Liver (tissue), 9 donors: Measurements from ENCODE around the gene UBE2U. TPM values are rescaled to one million over a fixed set of nuclear protein-coding genes. Genes with fewer than 3 reads are reported as not detected.

ENCODE experiments used
- DNase-seq: peaks from one replicate; pipeline ENCODE4 v3.0.0-alpha.2; 2017; ENCODE audit warnings: low spot score
- H3K27ac ChIP-seq, 2 donors: one replicate each; pipeline ENCODE4 v1.7.0; 2013; ENCODE audit warnings: inconsistent platforms in 2 of 2, low read length in 2 of 2, control low read depth in 1 of 2, low read depth in 1 of 2, mild to moderate bottlenecking in 1 of 2
- H3K27me3 ChIP-seq, 4 donors: one replicate each; pipeline versions ENCODE4 v1.6.1 to v1.7.0; 2013; ENCODE audit warnings: low read length in 3 of 4, inconsistent platforms in 1 of 4, mild to moderate bottlenecking in 1 of 4, moderate library complexity in 1 of 4; ENCODE audit not compliant: control insufficient read depth in 4 of 4, insufficient read depth in 4 of 4
- H3K36me3 ChIP-seq, 4 donors: one replicate each; pipeline versions ENCODE4 v1.6.1 to v1.7.0; 2013; ENCODE audit warnings: low read length in 3 of 4, mild to moderate bottlenecking in 3 of 4, low read depth in 1 of 4, moderate library complexity in 1 of 4; ENCODE audit not compliant: control insufficient read depth in 4 of 4, insufficient read depth in 3 of 4
- H3K4me1 ChIP-seq, 4 donors: one replicate each; pipeline versions ENCODE4 v1.6.1 to v1.7.0; 2013; ENCODE audit warnings: low read length in 3 of 4, mild to moderate bottlenecking in 3 of 4, moderate library complexity in 1 of 4; ENCODE audit not compliant: control insufficient read depth in 4 of 4, insufficient read depth in 4 of 4
- H3K4me3 ChIP-seq, 3 donors: one replicate each; pipeline versions ENCODE4 v1.6.1 to v1.7.0; 2013; ENCODE audit warnings: low read length in 3 of 3, control low read depth in 1 of 3, low read depth in 1 of 3, mild to moderate bottlenecking in 1 of 3
- H3K9ac ChIP-seq, 2 donors: one replicate each; pipeline ENCODE4 v1.7.0; 2013; ENCODE audit warnings: low read length in 2 of 2, mild to moderate bottlenecking in 2 of 2, moderate library complexity in 2 of 2, control low read depth in 1 of 2, low read depth in 1 of 2
- H3K9me3 ChIP-seq, 4 donors: one replicate each; pipeline versions ENCODE4 v1.6.1 to v1.7.0; 2013; ENCODE audit warnings: low read length in 3 of 4; ENCODE audit not compliant: control insufficient read depth in 4 of 4
- EGR1 ChIP-seq, 2 donors: IDR thresholded peaks; 2 replicates each; pipeline ENCODE4 v1.6.1; 2016 to 2018; ENCODE audit warnings: antibody characterized with exemption in 2 of 2, low read depth in 2 of 2
- FOXA2 ChIP-seq: IDR thresholded peaks from 2 replicates; pipeline ENCODE4 v1.6.1; 2016; ENCODE audit warnings: antibody characterized with exemption
- HNF4A ChIP-seq, 2 donors: conservative IDR thresholded peaks; 2 replicates each; pipeline ENCODE4 v1.6.1; 2016; ENCODE audit warnings: antibody characterized with exemption in 2 of 2, mild to moderate bottlenecking in 2 of 2
- HNF4G ChIP-seq: IDR thresholded peaks from 2 replicates; pipeline ENCODE4 v1.6.1; 2016; ENCODE audit warnings: antibody characterized with exemption
- JUND ChIP-seq, 2 donors: IDR thresholded peaks; 2 replicates each; pipeline ENCODE4 v1.6.1; 2016; ENCODE audit warnings: antibody characterized with exemption in 2 of 2
- NR2F2 ChIP-seq: IDR thresholded peaks from 2 replicates; pipeline ENCODE4 v1.6.1; 2016; ENCODE audit warnings: antibody characterized with exemption
- RAD21 ChIP-seq, 2 donors: IDR thresholded peaks; 2 replicates each; pipeline ENCODE4 v1.6.1; 2016; ENCODE audit warnings: antibody characterized with exemption in 2 of 2, mild to moderate bottlenecking in 2 of 2
- REST ChIP-seq: IDR thresholded peaks from 2 replicates; pipeline ENCODE4 v1.6.1; 2016; ENCODE audit warnings: antibody characterized with exemption, mild to moderate bottlenecking
- SP1 ChIP-seq: IDR thresholded peaks from 2 replicates; pipeline ENCODE4 v1.6.1; 2018; ENCODE audit warnings: antibody characterized with exemption, mild to moderate bottlenecking
- TAF1 ChIP-seq: conservative IDR thresholded peaks from 2 replicates; pipeline ENCODE4 v1.6.1; 2016; ENCODE audit warnings: antibody characterized with exemption, mild to moderate bottlenecking
- YY1 ChIP-seq: IDR thresholded peaks from 2 replicates; pipeline ENCODE4 v1.6.1; 2016; ENCODE audit warnings: antibody characterized with exemption, mild to moderate bottlenecking
- WGBS: extraction: QIAGEN DNeasy Blood & Tissue Kit; methylation state at CpG from one replicate; pipeline ENCODE4 v1.1.7; 2013; 5-methylcytosine and 5-hydroxymethylcytosine counted together
- polyA plus RNA-seq, 2 donors: library from polyadenylated mRNA; stranded (reverse) in 1 of 2; unstranded in 1 of 2; fragments of 200-250 nt in 1 of 2; fragments of >200 nt in 1 of 2; fragmentation: Nextera tagmentation in 1 of 2; extraction: Ambion mirVana in 1 of 2; gene quantifications; one replicate each; pipeline versions ENCODE4 v1.2.1 to v1.2.3, GENCODE V29; 2013 to 2015
- total RNA-seq, 2 donors: library from RNA; depleted of rRNA; stranded (reverse); fragments of >200 nt; gene quantifications; one replicate each; pipeline ENCODE4 v1.2.3, GENCODE V29; 2014
- TF ChIP-seq, protein P1 (sequence below): IDR thresholded peaks from 2 replicates; pipeline ENCODE4 v1.6.1; 2016; ENCODE audit warnings: antibody characterized with exemption
- TF ChIP-seq, protein P2 (sequence below): IDR thresholded peaks from 2 replicates; pipeline ENCODE4 v1.6.1; 2016; ENCODE audit warnings: antibody characterized with exemption
- TF ChIP-seq, protein P3 (sequence below): fragments of 150-350 bp; IDR thresholded peaks from 2 replicates; pipeline ENCODE4 v1.5.1; 2017; ENCODE audit warnings: improper control_type of control experiment, low read depth, low read length; ENCODE audit not compliant: missing input control
- donor health status: healthy.
- donor health status: healthy.
- donor health status: healthy.
- donor health status: healthy.
- donor health status: healthy.

UBE2U gene
- total and polyA plus RNA-seq, 4 donors, result not detected

DNA sequence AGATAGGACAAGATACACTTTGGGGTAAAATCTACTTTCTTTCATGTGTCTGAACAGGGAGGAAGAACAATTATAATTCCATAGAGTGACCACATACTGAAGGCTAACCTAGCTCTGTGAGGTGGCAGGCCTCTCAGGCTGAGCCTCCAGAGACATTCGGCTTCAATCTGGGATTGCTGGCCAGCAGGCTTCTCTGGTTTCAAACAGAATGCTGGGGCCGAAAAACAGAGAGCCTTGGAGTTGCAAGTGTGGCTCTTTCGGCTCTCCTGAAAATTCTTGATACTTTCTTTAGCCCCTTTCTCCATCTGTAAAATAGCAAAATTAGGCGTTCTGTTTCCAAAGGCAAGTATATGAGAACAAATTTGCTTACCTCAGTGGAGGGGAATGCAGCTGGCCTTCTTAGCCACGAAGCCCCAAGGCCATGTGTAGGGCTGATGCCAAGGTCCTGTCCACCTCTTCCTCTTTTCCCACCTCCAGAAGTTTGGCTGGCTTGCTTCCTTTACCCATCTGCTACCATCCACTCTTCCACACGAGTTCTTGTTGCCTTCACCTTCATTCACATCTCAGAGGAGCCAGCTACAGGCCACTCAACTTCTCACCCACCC lies 30.0 kb upstream of the UBE2U start:
- WGBS, result 85% methylated on average over 6 of the region's 6 CpGs
- no peaks in the 10 kb centered on the region for H3K36me3 ChIP-seq
- H3K4me1 ChIP-seq, result no peaks in the 10 kb centered on the region
- no peaks in the 10 kb centered on the region for H3K27me3 ChIP-seq
- H3K9ac ChIP-seq, result no peak overlapping the region
- H3K9me3 ChIP-seq, result no peaks in the 10 kb centered on the region
- H3K4me3 ChIP-seq, result no peak overlapping the region
- DNase-seq, result no peak
- no peak overlapping the region for H3K27ac ChIP-seq
- TF ChIP-seq FOXA2 (no peak), REST (no peak)

DNA sequence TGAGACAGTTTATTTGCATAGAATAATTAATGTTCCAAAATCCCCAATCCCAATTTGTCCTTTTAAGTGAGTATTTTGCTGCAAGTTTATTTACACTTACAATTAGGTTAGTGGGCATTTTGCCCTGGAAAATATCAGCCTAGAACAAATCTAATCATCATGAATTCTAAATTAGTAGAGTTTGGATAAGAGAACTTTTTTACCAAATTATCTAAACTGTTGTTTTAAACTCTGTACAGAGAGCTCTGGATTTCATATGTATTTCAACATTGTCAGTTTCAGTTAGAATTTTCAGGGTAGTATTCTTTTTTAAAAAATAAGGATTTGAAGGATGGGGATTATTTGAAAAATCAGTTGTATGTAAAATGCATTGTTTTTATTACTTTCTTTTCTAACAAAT lies 27.8 kb upstream of the UBE2U start:
- Histone ChIP-seq H3K27me3 (no peaks in the 10 kb centered on the region), H3K9me3 (no peaks in the 10 kb centered on the region), H3K9ac (no peak overlapping the region), H3K4me3 (no peak overlapping the region), H3K27ac (no peak overlapping the region), H3K4me1 (no peaks in the 10 kb centered on the region), H3K36me3 (no peaks in the 10 kb centered on the region)
- DNase-seq, result no peak
- TF ChIP-seq, protein P1, sequence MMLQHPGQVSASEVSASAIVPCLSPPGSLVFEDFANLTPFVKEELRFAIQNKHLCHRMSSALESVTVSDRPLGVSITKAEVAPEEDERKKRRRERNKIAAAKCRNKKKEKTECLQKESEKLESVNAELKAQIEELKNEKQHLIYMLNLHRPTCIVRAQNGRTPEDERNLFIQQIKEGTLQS, result no peak
- TF ChIP-seq FOXA2 (no peak), JUND (IDR thresholded peaks at IDR 0.05) (no peak), HNF4A (conservative IDR thresholded peaks at IDR 0.05) (no peak), NR2F2 (no peak), HNF4G (no peak), REST (no peak), RAD21 (IDR thresholded peaks at IDR 0.05) (no peak), EGR1 (IDR thresholded peaks at IDR 0.05; ENCODE audit: low read depth in 2 of 2) (no peak), SP1 (no peak), YY1 (no peak), TAF1 (no peak)
- TF ChIP-seq, protein P2, sequence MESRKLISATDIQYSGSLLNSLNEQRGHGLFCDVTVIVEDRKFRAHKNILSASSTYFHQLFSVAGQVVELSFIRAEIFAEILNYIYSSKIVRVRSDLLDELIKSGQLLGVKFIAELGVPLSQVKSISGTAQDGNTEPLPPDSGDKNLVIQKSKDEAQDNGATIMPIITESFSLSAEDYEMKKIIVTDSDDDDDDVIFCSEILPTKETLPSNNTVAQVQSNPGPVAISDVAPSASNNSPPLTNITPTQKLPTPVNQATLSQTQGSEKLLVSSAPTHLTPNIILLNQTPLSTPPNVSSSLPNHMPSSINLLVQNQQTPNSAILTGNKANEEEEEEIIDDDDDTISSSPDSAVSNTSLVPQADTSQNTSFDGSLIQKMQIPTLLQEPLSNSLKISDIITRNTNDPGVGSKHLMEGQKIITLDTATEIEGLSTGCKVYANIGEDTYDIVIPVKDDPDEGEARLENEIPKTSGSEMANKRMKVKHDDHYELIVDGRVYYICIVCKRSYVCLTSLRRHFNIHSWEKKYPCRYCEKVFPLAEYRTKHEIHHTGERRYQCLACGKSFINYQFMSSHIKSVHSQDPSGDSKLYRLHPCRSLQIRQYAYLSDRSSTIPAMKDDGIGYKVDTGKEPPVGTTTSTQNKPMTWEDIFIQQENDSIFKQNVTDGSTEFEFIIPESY, result no peak
- TF ChIP-seq, protein P3, sequence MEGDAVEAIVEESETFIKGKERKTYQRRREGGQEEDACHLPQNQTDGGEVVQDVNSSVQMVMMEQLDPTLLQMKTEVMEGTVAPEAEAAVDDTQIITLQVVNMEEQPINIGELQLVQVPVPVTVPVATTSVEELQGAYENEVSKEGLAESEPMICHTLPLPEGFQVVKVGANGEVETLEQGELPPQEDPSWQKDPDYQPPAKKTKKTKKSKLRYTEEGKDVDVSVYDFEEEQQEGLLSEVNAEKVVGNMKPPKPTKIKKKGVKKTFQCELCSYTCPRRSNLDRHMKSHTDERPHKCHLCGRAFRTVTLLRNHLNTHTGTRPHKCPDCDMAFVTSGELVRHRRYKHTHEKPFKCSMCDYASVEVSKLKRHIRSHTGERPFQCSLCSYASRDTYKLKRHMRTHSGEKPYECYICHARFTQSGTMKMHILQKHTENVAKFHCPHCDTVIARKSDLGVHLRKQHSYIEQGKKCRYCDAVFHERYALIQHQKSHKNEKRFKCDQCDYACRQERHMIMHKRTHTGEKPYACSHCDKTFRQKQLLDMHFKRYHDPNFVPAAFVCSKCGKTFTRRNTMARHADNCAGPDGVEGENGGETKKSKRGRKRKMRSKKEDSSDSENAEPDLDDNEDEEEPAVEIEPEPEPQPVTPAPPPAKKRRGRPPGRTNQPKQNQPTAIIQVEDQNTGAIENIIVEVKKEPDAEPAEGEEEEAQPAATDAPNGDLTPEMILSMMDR, result no peak
